Measurements from ENCODE around the gene SLC5A6. TPM values are rescaled to one million over a fixed set of nuclear protein-coding genes. Genes with fewer than 3 reads are reported as not detected.

The SLC5A6 gene
- total and polyA plus RNA-seq, 2 donors: 8.2 to 17.7 TPM

Other genes starting within 250 kb of the SLC5A6 start
- 3.2 TPM for gene MAPRE3, start 241.6 kb downstream of the SLC5A6 start, total RNA-seq
- gene MAPRE3, start 241.6 kb downstream of the SLC5A6 start, polyA plus RNA-seq: 24.4 TPM
- gene TMEM214, start 179.3 kb downstream of the SLC5A6 start, total RNA-seq: 54.4 TPM
- 49.8 TPM for gene TMEM214, start 179.3 kb downstream of the SLC5A6 start, polyA plus RNA-seq
- 12.0 TPM for gene AGBL5, start 160.6 kb downstream of the SLC5A6 start, total RNA-seq
- 31.0 TPM for gene AGBL5, start 160.6 kb downstream of the SLC5A6 start, polyA plus RNA-seq
- gene OST4, start 140.6 kb downstream of the SLC5A6 start, total RNA-seq: 273 TPM
- gene OST4, start 140.6 kb downstream of the SLC5A6 start, polyA plus RNA-seq: 386 TPM
- 122 TPM for gene EMILIN1, start 133.7 kb downstream of the SLC5A6 start, total RNA-seq
- 347 TPM for gene EMILIN1, start 133.7 kb downstream of the SLC5A6 start, polyA plus RNA-seq
- gene KHK, start 125.5 kb downstream of the SLC5A6 start, total RNA-seq: 1.7 TPM
- 6.8 TPM for gene KHK, start 125.5 kb downstream of the SLC5A6 start, polyA plus RNA-seq
- 4.1 TPM for gene CGREF1, start 93.1 kb downstream of the SLC5A6 start, total RNA-seq
- 1.0 TPM for gene CGREF1, start 93.1 kb downstream of the SLC5A6 start, polyA plus RNA-seq
- gene ABHD1, start 88.5 kb downstream of the SLC5A6 start, total RNA-seq: not detected
- 0.35 TPM for gene ABHD1, start 88.5 kb downstream of the SLC5A6 start, polyA plus RNA-seq
- 20.5 TPM for gene PREB, start 77.6 kb downstream of the SLC5A6 start, total RNA-seq
- gene PREB, start 77.6 kb downstream of the SLC5A6 start, polyA plus RNA-seq: 49.1 TPM
- not detected for gene PRR30, start 72.9 kb downstream of the SLC5A6 start, total RNA-seq
- gene PRR30, start 72.9 kb downstream of the SLC5A6 start, polyA plus RNA-seq: not detected
- gene TCF23, start 63.3 kb downstream of the SLC5A6 start, total RNA-seq: 0.85 TPM
- 0.08 TPM for gene TCF23, start 63.3 kb downstream of the SLC5A6 start, polyA plus RNA-seq
- gene ATRAID, start 227 bp downstream of the SLC5A6 start, total RNA-seq: 134 TPM
- 174 TPM for gene ATRAID, start 227 bp downstream of the SLC5A6 start, polyA plus RNA-seq
- 27.3 TPM for gene CAD, start 5.1 kb upstream of the SLC5A6 start, total RNA-seq
- 23.4 TPM for gene CAD, start 5.1 kb upstream of the SLC5A6 start, polyA plus RNA-seq
- gene SLC30A3, start 50.8 kb upstream of the SLC5A6 start, total RNA-seq: 0.53 TPM
- 0.04 TPM for gene SLC30A3, start 50.8 kb upstream of the SLC5A6 start, polyA plus RNA-seq
- gene DNAJC5G, start 63.2 kb upstream of the SLC5A6 start, total RNA-seq: 0.42 TPM
- not detected for gene DNAJC5G, start 63.2 kb upstream of the SLC5A6 start, polyA plus RNA-seq
- gene TRIM54, start 70.2 kb upstream of the SLC5A6 start, total RNA-seq: 2.6 TPM
- 0.04 TPM for gene TRIM54, start 70.2 kb upstream of the SLC5A6 start, polyA plus RNA-seq
- 1.1 TPM for gene UCN, start 96.2 kb upstream of the SLC5A6 start, total RNA-seq
- 1.5 TPM for gene UCN, start 96.2 kb upstream of the SLC5A6 start, polyA plus RNA-seq
- gene MPV17, start 110.8 kb upstream of the SLC5A6 start, total RNA-seq: 46.2 TPM
- 89.2 TPM for gene MPV17, start 110.8 kb upstream of the SLC5A6 start, polyA plus RNA-seq
- gene GTF3C2, start 144.5 kb upstream of the SLC5A6 start, total RNA-seq: 37.7 TPM
- gene GTF3C2, start 144.5 kb upstream of the SLC5A6 start, polyA plus RNA-seq: 29.9 TPM
- gene EIF2B4, start 158.1 kb upstream of the SLC5A6 start, total RNA-seq: 11.2 TPM
- gene EIF2B4, start 158.1 kb upstream of the SLC5A6 start, polyA plus RNA-seq: 48.8 TPM
- gene SNX17, start 158.3 kb upstream of the SLC5A6 start, total RNA-seq: 69.8 TPM
- 105 TPM for gene SNX17, start 158.3 kb upstream of the SLC5A6 start, polyA plus RNA-seq
- 6.1 TPM for gene ZNF513, start 168.5 kb upstream of the SLC5A6 start, total RNA-seq
- gene ZNF513, start 168.5 kb upstream of the SLC5A6 start, polyA plus RNA-seq: 19.9 TPM
- 30.0 TPM for gene PPM1G, start 197.3 kb upstream of the SLC5A6 start, total RNA-seq
- 65.5 TPM for gene PPM1G, start 197.3 kb upstream of the SLC5A6 start, polyA plus RNA-seq
- gene NRBP1, start 216.4 kb upstream of the SLC5A6 start, total RNA-seq: 87.7 TPM
- gene NRBP1, start 216.4 kb upstream of the SLC5A6 start, polyA plus RNA-seq: 113 TPM
- gene KRTCAP3, start 230.1 kb upstream of the SLC5A6 start, total RNA-seq: 2.5 TPM
- 12.7 TPM for gene KRTCAP3, start 230.1 kb upstream of the SLC5A6 start, polyA plus RNA-seq